Effector memory CD4-positive, alpha-beta T cell (primary cell): ENCODE data around the gene CDK17.
"Not testable (repeated sequence)": the region's sequence is repeated elsewhere in the genome, so short reads cannot be mapped to it uniquely, and the experiment has no call there.

Experiments
- DNase-seq, 3 donors: peaks; one replicate each; pipeline ENCODE4 v3.0.0-alpha.2; 2020
- H3K27ac ChIP-seq: 2 replicates; pipeline ENCODE4 v1.7.0; 2013; ENCODE audit warnings: mild to moderate bottlenecking, low read length, moderate library complexity; ENCODE audit not compliant: insufficient read depth, poor library complexity, severe bottlenecking
- H3K27me3 ChIP-seq: replicated peaks from 2 replicates; pipeline ENCODE4 v1.7.0; 2013; ENCODE audit warnings: mild to moderate bottlenecking, low read length; ENCODE audit not compliant: insufficient read depth, control insufficient read depth, poor library complexity, severe bottlenecking
- H3K36me3 ChIP-seq: 2 replicates; pipeline ENCODE4 v1.7.0; 2013; ENCODE audit warnings: mild to moderate bottlenecking, low read length, moderate library complexity; ENCODE audit not compliant: control insufficient read depth, insufficient read depth
- H3K4me1 ChIP-seq: 2 replicates; pipeline ENCODE4 v1.7.0; 2013; ENCODE audit warnings: low read length, mild to moderate bottlenecking; ENCODE audit not compliant: control insufficient read depth, insufficient read depth, poor library complexity, severe bottlenecking
- H3K4me3 ChIP-seq: 2 replicates; pipeline ENCODE4 v1.7.0; 2013; ENCODE audit warnings: low read length, low read depth, mild to moderate bottlenecking; ENCODE audit not compliant: insufficient read depth, poor library complexity, severe bottlenecking
- H3K9me3 ChIP-seq: 2 replicates; pipeline ENCODE4 v1.7.0; 2013; ENCODE audit warnings: mild to moderate bottlenecking, low read length, moderate library complexity; ENCODE audit not compliant: control insufficient read depth

The CDK17 gene

GRCh38 chr12:96403870-96404269 is 3.6 kb upstream of the CDK17 start:
- H3K27ac ChIP-seq = no peak overlapping the region
- no peak overlapping the region for H3K4me3 ChIP-seq
- H3K27me3 ChIP-seq = no peaks in the 10 kb centered on the region
- no peak for DNase-seq
- H3K4me1 ChIP-seq = peaks cover 7% of the 10 kb centered on the region
- no peaks in the 10 kb centered on the region for H3K36me3 ChIP-seq
- no peaks in the 10 kb centered on the region for H3K9me3 ChIP-seq

- not testable (repeated sequence) for H3K36me3 ChIP-seq, H3K9me3 ChIP-seq, H3K4me3 ChIP-seq, H3K4me1 ChIP-seq, H3K27ac ChIP-seq, H3K27me3 ChIP-seq, DNase-seq
Observed at GRCh38 chr12:96402522-96402921, 2.3 kb upstream of the CDK17 start.

DNA sequence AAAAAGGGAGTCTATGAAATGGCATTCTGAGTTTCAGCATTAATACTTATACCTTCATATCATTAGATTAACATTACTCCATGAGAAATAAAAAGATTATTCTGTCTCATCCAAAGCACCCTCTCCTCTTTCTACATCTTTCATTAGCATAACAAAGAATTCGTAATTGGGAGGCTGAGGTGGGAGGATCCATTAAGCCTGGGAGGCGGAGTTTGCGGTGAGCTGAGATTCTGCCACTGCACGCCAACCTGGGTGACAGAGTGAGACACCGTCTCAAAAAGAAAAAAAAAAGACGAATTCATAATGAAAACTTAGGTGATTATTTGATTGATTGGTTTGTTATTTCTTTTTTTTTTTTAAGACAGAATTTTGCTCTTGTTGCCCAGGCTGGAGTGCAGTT is 1.8 kb upstream of the CDK17 start:
- Histone ChIP-seq H3K4me1 (peaks cover 10% of the 10 kb centered on the region), H3K27me3 (no peaks in the 10 kb centered on the region), H3K9me3 (no peaks in the 10 kb centered on the region), H3K27ac (peak overlapping the region; percentile 79), H3K36me3 (no peaks in the 10 kb centered on the region), H3K4me3 (peak overlapping the region; percentile 87)
- DNase-seq = no peak

DNA sequence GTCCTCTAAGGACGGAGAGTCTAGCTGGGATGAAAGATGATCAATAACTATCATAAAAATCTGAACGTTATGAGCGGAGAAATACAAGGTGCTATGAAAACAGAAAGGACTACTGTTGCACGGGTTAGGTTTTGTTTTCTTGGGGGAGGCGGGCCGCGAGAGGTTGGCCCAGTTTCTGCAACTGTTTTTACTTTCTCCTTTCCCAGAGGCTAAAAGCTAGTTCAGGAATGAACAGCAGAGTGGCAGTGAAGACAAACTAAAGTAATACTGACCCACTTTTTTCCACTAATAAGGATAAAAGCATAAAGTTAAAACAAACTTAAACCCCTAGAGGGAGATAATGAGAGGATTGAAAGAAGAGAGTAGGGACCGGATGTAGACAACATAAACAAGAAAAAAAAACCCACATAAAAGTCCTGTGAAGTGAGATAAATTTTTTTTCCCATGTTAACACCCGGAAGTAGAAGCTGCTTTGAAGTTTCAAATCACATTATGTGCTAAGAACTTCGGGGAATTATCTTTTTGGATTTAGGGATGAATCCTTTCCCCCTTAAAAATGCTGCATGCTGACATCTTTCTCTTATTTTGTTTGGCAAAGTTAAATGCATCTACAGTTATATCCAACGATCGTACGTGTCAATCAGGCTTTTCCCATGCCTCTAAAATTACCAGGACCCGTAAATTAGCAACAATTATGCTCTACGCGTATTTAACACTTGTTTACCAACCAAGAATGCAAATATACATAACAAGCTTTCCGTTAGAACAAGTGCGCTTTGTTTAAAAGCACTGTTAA is 1.0 kb upstream of the CDK17 start:
- no peaks in the 10 kb centered on the region for H3K9me3 ChIP-seq
- peak overlapping the region; percentile 79 for H3K27ac ChIP-seq
- DNase-seq = peak in 2 of 3 donors; percentile 29
- peaks cover 15% of the 10 kb centered on the region for H3K4me1 ChIP-seq
- no peaks in the 10 kb centered on the region for H3K27me3 ChIP-seq
- peak overlapping the region; percentile 87 for H3K4me3 ChIP-seq
- no peaks in the 10 kb centered on the region for H3K36me3 ChIP-seq

DNA sequence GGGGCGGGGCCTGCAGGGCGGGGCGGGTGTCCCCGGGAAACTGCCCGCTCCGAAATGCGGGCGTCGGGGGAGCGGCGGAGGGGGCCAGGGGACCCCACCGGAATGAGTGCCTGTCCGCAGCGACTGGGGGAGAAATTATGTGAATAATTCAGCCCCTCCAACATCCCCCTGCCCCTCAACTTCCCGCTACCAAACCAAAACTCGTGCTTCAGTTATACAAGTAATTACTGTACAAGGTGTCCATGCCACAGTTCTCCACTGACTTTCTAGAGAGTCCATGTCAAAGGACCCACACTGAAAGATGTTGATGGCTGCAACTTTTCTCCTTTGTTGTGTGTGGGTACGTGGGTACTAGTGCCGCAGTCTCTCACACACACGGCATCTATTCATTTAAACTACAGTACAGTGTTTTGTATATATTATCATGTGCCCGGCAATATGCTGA is 414 bp upstream of the CDK17 start:
- no peak for DNase-seq

GRCh38 chr12:96399120-96399918 is 920 bp downstream of the CDK17 start:
- peak; percentile 70 to 80 (median 72) for DNase-seq
- Histone ChIP-seq H3K9me3 (no peaks in the 10 kb centered on the region), H3K36me3 (no peaks in the 10 kb centered on the region), H3K4me1 (peaks cover 26% of the 10 kb centered on the region), H3K27me3 (no peaks in the 10 kb centered on the region), H3K4me3 (peak overlapping the region; percentile 87), H3K27ac (peak overlapping the region; percentile 99)

More for the DNA sequence above, 414 bp upstream of the CDK17 start:
- Histone ChIP-seq H3K27me3 (no peaks in the 10 kb centered on the region), H3K36me3 (no peaks in the 10 kb centered on the region), H3K27ac (peak overlapping the region; percentile 79), H3K9me3 (no peaks in the 10 kb centered on the region), H3K4me1 (peaks cover 19% of the 10 kb centered on the region), H3K4me3 (peak overlapping the region; percentile 87)

DNA sequence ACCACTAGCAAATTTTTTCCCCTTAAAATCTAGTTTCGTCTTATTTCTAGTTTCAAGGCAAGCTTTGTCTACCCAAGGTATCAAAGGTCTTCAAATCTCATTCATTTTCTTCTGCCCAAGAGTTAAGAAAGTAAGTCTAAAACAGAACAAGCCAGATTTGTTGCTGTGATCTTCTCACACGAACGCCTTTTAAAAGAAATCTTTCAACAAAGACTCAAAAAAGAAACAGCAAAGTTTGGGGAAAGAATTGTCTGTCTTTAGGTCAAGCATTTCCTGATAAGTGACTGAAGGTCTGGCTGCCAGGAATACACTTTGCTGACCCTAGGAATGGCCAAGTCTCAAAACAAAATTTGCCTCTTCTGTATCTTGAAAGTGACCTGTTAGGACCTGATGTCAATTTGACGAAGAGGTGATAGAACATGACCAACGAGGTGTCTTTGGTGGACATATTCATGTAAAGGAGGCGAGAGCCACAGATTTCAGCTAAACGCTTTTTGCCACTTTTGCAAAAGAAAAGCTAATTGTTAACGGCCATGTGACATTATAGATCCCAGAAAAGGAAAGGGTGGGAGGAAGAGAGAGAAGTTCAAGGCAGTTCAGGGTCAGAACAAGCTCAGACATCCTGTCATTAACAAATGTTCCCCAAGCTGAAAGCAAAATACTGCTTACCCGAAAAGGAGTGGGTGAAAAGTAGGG is 1.7 kb downstream of the CDK17 start:
- Histone ChIP-seq H3K9me3 (no peaks in the 10 kb centered on the region), H3K4me1 (peaks cover 26% of the 10 kb centered on the region), H3K4me3 (peak overlapping the region; percentile 87), H3K27me3 (no peaks in the 10 kb centered on the region), H3K36me3 (no peaks in the 10 kb centered on the region), H3K27ac (peak overlapping the region; percentile 99)
- DNase-seq = no peak

- Histone ChIP-seq H3K4me3 (peak overlapping the region; percentile 87), H3K27ac (peak overlapping the region; percentile 99), H3K36me3 (no peaks in the 10 kb centered on the region), H3K4me1 (peaks cover 29% of the 10 kb centered on the region), H3K9me3 (no peaks in the 10 kb centered on the region), H3K27me3 (no peaks in the 10 kb centered on the region)
- DNase-seq = no peak
Observed at GRCh38 chr12:96397756-96398423, 2.3 kb downstream of the CDK17 start.

DNA sequence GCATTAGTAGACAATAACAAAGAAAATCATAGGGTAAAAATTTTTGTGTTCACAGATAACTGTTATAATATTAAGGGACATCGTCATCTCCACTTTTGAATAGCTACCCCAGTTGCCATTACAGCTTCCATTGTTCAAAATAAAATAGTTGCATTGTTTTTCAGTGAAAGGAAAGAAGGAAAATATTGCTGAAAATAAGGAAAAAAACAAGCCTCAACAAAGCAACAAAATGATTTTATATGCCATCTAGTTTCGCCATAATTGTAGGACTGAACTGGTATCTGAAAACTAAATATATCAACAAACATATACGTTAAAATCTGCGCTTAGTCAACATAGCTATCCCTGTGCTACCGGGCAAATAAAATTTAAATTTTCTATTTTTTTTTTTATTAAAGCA is 3.3 kb downstream of the CDK17 start:
- peaks cover 34% of the 10 kb centered on the region for H3K4me1 ChIP-seq
- H3K4me3 ChIP-seq = no peak overlapping the region
- no peaks in the 10 kb centered on the region for H3K9me3 ChIP-seq
- H3K36me3 ChIP-seq = no peaks in the 10 kb centered on the region
- H3K27ac ChIP-seq = no peak overlapping the region
- no peak for DNase-seq
- no peaks in the 10 kb centered on the region for H3K27me3 ChIP-seq
